ENCODE measurements around the gene LAMA2.

Gene LAMA2

GRCh38 chr6:129552413-129552812, 669.5 kb downstream of the LAMA2 start:
- no peak for DNase-seq

DNA sequence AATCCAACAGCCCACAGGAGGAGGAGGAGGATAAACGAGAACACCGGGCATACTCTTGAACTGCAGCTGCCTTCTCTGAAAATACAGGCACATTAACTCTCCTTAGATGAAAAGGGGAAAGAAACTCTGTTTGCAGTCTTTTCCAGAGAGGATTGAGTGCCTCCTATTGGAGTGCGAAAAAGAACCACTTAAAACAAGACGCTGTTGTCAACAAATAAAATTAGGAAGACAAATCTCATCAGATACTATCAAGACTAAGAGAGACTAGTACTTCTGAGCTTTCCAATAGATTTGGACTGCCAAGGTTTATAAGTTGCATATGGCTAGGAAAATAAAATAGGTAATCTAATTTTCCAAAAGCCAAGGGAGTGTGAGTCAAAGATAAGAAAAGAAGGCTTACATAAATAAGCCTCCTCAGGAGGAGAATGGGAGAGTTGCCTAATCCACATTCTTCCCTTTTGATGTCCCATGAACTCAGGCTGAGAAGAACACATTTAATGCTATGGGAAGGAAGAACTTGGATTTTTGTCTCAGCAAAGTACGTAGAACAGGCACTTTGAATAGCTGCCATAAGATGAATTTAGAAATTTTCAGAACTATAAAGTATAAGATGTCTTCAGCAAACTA, 672.4 kb downstream of the LAMA2 start:
- no peak for DNase-seq

- no peak for DNase-seq
Measured at GRCh38 chr6:129558248-129558647, 675.3 kb downstream of the LAMA2 start.

- DNase-seq: no peak
Measured at GRCh38 chr6:129565366-129565765, 682.4 kb downstream of the LAMA2 start.

GRCh38 chr6:129565811-129566210, 682.9 kb downstream of the LAMA2 start:
- DNase-seq: no peak
